HepG2 (cell line): Measurements from ENCODE around the gene MINDY1. TPM values are rescaled to one million over a fixed set of nuclear protein-coding genes. Genes with fewer than 3 reads are reported as not detected.

Source experiments
- DR1 ChIP-seq: sonication (generic); formaldehyde crosslinking; IDR thresholded peaks from 2 replicates; pipeline ENCODE4 v1.8.0; 2021; ENCODE audit warnings: mild to moderate bottlenecking, missing genetic modification reagents, inconsistent platforms
- GMEB1 ChIP-seq: sonication (generic); formaldehyde crosslinking; IDR thresholded peaks from 2 replicates; pipeline ENCODE4 v1.5.1; 2020; ENCODE audit warnings: missing genetic modification reagents, mild to moderate bottlenecking, borderline replicate concordance
- KMT2A ChIP-seq: sonication (generic); formaldehyde crosslinking; IDR thresholded peaks from 2 replicates; pipeline ENCODE4 v1.4.0; 2020; ENCODE audit warnings: missing genetic modification reagents
- MTF2 ChIP-seq: sonication (generic); formaldehyde crosslinking; IDR thresholded peaks from 2 replicates; pipeline ENCODE4 v1.5.0; 2020; ENCODE audit warnings: missing genetic modification reagents, borderline replicate concordance
- REL ChIP-seq: sonication (generic); formaldehyde crosslinking; conservative IDR thresholded peaks from 2 replicates; pipeline ENCODE4 v1.8.0; 2022; ENCODE audit warnings: mild to moderate bottlenecking, missing genetic modification reagents, moderate library complexity
- SPEN ChIP-seq: sonication (generic); formaldehyde crosslinking; IDR thresholded peaks from 2 replicates; pipeline ENCODE4 v1.5.1; 2020; ENCODE audit warnings: low read depth, mild to moderate bottlenecking, missing genetic modification reagents
- TFDP1 ChIP-seq: IDR thresholded peaks from 2 replicates; pipeline ENCODE4 v1.6.1; 2016; ENCODE audit warnings: missing compliant biosample characterization, missing genetic modification reagents, borderline replicate concordance
- ZBTB26 ChIP-seq: IDR thresholded peaks from 2 replicates; pipeline ENCODE4 v1.6.1; 2016; ENCODE audit warnings: missing compliant biosample characterization, missing genetic modification reagents, borderline replicate concordance
- ZBTB7B ChIP-seq: sonication (generic); formaldehyde crosslinking; IDR thresholded peaks from 2 replicates; pipeline ENCODE4 v1.4.0; 2020; ENCODE audit warnings: missing genetic modification reagents
- ZNF678 ChIP-seq: sonication (generic); formaldehyde crosslinking; IDR thresholded peaks from 2 replicates; pipeline ENCODE4 v1.4.0; 2020; ENCODE audit warnings: mild to moderate bottlenecking, missing genetic modification reagents
- polyA plus RNA-seq, 8 experiments: library from polyadenylated mRNA; depleted of rRNA in 3 of 8; stranded (reverse) in 7 of 8; unstranded in 1 of 8; fragments of >200 nt; fragmentation: Illumina TruSeq in 4 of 8; extraction: Trizol in 4 of 8; gene quantifications; 2 replicates each; pipeline versions ENCODE4 v1.2.1 to v1.2.3, GENCODE V29; 2011 to 2016; ENCODE audit warnings: low read depth in 4 of 8, missing spikeins in 1 of 8, mixed read lengths in 1 of 8; ENCODE audit not compliant: insufficient read depth in 1 of 8
- total RNA-seq, 5 experiments: library from RNA; depleted of rRNA; stranded (reverse); fragments of >200 nt; fragmentation: Illumina TruSeq; extraction: Trizol; gene quantifications; 2 replicates each; pipeline ENCODE4 v1.2.3, GENCODE V29; 2016; ENCODE audit warnings: low read depth in 1 of 5
- TF ChIP-seq, protein P1 (sequence below): IDR thresholded peaks from 2 replicates; pipeline ENCODE4 v1.6.1; 2012; ENCODE audit warnings: low read depth, low read length, improper control_type of control experiment
- TF ChIP-seq, protein P2 (sequence below): IDR thresholded peaks from 2 replicates; pipeline ENCODE4 v1.4.0; 2020; ENCODE audit warnings: mild to moderate bottlenecking, missing genetic modification reagents
- TF ChIP-seq, protein P3 (sequence below), 2 experiments: IDR thresholded peaks; 2 replicates each; pipeline ENCODE4 v1.6.1; 2011 to 2012; ENCODE audit warnings: low read length in 2 of 2, borderline replicate concordance in 1 of 2, low read depth in 1 of 2, mild to moderate bottlenecking in 1 of 2, moderate library complexity in 1 of 2

Gene MINDY1
- total and polyA plus RNA-seq, 2 of the 13 experiments (the other 11 are each of a cell fraction or from before 2014, with no cell fraction given), result 11.1 to 15.0 TPM

GRCh38 chr1:150974580-150975478 lies 31.9 kb downstream of the MINDY1 start, which contains the start of gene CERS2 (continued):
- 0 out of 2 replicates have a peak, but pooled peaks have one; percentile 21 for TF ChIP-seq GMEB1 (CRISPR knock-in tag)
- TF ChIP-seq, protein P1, sequence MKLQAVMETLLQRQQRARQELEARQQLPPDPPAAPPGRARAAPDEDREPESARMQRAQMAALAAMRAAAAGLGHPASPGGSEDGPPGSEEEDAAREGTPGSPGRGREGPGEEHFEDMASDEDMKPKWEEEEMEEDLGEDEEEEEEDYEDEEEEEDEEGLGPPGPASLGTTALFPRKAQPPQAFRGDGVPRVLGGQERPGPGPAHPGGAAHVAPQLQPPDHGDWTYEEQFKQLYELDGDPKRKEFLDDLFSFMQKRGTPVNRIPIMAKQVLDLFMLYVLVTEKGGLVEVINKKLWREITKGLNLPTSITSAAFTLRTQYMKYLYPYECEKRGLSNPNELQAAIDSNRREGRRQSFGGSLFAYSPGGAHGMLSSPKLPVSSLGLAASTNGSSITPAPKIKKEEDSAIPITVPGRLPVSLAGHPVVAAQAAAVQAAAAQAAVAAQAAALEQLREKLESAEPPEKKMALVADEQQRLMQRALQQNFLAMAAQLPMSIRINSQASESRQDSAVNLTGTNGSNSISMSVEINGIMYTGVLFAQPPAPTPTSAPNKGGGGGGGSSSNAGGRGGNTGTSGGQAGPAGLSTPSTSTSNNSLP, result no peak
- peak; percentile 82 for TF ChIP-seq ZBTB7B (CRISPR knock-in tag)
- TF ChIP-seq, protein P2, sequence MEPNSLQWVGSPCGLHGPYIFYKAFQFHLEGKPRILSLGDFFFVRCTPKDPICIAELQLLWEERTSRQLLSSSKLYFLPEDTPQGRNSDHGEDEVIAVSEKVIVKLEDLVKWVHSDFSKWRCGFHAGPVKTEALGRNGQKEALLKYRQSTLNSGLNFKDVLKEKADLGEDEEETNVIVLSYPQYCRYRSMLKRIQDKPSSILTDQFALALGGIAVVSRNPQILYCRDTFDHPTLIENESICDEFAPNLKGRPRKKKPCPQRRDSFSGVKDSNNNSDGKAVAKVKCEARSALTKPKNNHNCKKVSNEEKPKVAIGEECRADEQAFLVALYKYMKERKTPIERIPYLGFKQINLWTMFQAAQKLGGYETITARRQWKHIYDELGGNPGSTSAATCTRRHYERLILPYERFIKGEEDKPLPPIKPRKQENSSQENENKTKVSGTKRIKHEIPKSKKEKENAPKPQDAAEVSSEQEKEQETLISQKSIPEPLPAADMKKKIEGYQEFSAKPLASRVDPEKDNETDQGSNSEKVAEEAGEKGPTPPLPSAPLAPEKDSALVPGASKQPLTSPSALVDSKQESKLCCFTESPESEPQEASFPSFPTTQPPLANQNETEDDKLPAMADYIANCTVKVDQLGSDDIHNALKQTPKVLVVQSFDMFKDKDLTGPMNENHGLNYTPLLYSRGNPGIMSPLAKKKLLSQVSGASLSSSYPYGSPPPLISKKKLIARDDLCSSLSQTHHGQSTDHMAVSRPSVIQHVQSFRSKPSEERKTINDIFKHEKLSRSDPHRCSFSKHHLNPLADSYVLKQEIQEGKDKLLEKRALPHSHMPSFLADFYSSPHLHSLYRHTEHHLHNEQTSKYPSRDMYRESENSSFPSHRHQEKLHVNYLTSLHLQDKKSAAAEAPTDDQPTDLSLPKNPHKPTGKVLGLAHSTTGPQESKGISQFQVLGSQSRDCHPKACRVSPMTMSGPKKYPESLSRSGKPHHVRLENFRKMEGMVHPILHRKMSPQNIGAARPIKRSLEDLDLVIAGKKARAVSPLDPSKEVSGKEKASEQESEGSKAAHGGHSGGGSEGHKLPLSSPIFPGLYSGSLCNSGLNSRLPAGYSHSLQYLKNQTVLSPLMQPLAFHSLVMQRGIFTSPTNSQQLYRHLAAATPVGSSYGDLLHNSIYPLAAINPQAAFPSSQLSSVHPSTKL (CRISPR knock-in tag), result peak; percentile 34; the same call in 1 of the 2 replicates
- peak; percentile 49; the same call in 1 of the 2 replicates for TF ChIP-seq KMT2A (CRISPR knock-in tag)
- 0 out of 2 replicates have a peak, but pooled peaks have one; percentile 11 for TF ChIP-seq TFDP1
- TF ChIP-seq SPEN (CRISPR knock-in tag), result peak; percentile 28; the same call in 1 of the 2 replicates
- TF ChIP-seq MTF2 (CRISPR knock-in tag), result no peak
- TF ChIP-seq, protein P3, sequence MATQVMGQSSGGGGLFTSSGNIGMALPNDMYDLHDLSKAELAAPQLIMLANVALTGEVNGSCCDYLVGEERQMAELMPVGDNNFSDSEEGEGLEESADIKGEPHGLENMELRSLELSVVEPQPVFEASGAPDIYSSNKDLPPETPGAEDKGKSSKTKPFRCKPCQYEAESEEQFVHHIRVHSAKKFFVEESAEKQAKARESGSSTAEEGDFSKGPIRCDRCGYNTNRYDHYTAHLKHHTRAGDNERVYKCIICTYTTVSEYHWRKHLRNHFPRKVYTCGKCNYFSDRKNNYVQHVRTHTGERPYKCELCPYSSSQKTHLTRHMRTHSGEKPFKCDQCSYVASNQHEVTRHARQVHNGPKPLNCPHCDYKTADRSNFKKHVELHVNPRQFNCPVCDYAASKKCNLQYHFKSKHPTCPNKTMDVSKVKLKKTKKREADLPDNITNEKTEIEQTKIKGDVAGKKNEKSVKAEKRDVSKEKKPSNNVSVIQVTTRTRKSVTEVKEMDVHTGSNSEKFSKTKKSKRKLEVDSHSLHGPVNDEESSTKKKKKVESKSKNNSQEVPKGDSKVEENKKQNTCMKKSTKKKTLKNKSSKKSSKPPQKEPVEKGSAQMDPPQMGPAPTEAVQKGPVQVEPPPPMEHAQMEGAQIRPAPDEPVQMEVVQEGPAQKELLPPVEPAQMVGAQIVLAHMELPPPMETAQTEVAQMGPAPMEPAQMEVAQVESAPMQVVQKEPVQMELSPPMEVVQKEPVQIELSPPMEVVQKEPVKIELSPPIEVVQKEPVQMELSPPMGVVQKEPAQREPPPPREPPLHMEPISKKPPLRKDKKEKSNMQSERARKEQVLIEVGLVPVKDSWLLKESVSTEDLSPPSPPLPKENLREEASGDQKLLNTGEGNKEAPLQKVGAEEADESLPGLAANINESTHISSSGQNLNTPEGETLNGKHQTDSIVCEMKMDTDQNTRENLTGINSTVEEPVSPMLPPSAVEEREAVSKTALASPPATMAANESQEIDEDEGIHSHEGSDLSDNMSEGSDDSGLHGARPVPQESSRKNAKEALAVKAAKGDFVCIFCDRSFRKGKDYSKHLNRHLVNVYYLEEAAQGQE (IDR thresholded peaks at IDR 0.05; ENCODE audit: borderline replicate concordance in 1 of 2, low read depth in 1 of 2, low read length in 2 of 2), result no peak
- no peak for TF ChIP-seq DR1 (CRISPR knock-in tag)
- no peak for TF ChIP-seq ZNF678 (CRISPR knock-in tag)
- TF ChIP-seq ZBTB26, result no peak
- TF ChIP-seq REL, result 0 out of 2 replicates have a peak, but pooled peaks have one; percentile 42
